ENCODE results near the gene DYNLT4.

DNA sequence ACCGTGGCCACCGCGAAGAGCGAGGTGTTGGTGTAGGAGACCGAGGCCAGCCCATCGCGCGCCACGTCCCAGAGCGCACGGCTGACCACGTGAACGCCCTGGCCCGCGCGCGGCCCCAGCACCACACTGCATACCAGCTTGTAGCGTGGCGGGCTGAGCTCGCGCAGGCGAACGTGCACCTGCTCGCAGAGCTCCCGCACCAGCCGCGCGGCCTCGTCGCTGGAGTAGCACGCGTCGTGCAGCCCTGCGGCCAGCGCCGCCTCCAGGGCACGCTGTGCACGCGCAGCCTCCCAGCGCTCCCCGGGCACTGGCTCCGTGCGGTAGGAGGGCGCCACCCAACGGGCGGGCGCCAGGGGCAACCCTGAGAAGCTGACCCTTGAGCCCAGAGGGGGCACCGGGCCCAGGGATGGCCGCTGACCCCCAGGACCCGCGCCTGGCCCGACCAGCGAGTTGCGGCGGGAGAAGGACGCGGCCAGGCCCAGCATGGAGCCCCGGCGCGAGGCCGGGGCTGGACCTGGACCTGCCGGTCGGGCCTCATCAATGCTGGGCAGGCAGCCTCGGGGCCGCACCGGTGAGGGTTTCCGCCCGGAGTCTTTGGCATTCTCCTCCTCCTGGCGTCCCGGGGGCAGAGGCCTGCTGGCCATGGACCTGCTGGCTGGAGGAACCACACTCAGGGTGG is 987 bp downstream of the DYNLT4 start:
- TF ChIP-seq, protein P1, sequence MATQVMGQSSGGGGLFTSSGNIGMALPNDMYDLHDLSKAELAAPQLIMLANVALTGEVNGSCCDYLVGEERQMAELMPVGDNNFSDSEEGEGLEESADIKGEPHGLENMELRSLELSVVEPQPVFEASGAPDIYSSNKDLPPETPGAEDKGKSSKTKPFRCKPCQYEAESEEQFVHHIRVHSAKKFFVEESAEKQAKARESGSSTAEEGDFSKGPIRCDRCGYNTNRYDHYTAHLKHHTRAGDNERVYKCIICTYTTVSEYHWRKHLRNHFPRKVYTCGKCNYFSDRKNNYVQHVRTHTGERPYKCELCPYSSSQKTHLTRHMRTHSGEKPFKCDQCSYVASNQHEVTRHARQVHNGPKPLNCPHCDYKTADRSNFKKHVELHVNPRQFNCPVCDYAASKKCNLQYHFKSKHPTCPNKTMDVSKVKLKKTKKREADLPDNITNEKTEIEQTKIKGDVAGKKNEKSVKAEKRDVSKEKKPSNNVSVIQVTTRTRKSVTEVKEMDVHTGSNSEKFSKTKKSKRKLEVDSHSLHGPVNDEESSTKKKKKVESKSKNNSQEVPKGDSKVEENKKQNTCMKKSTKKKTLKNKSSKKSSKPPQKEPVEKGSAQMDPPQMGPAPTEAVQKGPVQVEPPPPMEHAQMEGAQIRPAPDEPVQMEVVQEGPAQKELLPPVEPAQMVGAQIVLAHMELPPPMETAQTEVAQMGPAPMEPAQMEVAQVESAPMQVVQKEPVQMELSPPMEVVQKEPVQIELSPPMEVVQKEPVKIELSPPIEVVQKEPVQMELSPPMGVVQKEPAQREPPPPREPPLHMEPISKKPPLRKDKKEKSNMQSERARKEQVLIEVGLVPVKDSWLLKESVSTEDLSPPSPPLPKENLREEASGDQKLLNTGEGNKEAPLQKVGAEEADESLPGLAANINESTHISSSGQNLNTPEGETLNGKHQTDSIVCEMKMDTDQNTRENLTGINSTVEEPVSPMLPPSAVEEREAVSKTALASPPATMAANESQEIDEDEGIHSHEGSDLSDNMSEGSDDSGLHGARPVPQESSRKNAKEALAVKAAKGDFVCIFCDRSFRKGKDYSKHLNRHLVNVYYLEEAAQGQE (IDR thresholded peaks at IDR 0.05; ENCODE audit: insufficient read depth in 1 of 2, low read depth in 2 of 2, low read length in 1 of 2), result no peak
- TF ChIP-seq, protein P2, sequence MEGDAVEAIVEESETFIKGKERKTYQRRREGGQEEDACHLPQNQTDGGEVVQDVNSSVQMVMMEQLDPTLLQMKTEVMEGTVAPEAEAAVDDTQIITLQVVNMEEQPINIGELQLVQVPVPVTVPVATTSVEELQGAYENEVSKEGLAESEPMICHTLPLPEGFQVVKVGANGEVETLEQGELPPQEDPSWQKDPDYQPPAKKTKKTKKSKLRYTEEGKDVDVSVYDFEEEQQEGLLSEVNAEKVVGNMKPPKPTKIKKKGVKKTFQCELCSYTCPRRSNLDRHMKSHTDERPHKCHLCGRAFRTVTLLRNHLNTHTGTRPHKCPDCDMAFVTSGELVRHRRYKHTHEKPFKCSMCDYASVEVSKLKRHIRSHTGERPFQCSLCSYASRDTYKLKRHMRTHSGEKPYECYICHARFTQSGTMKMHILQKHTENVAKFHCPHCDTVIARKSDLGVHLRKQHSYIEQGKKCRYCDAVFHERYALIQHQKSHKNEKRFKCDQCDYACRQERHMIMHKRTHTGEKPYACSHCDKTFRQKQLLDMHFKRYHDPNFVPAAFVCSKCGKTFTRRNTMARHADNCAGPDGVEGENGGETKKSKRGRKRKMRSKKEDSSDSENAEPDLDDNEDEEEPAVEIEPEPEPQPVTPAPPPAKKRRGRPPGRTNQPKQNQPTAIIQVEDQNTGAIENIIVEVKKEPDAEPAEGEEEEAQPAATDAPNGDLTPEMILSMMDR (IDR thresholded peaks at IDR 0.05), result no peak; the same call in 1 of the 2 replicates
